ENCODE measurements around the gene HEG1.

DNA sequence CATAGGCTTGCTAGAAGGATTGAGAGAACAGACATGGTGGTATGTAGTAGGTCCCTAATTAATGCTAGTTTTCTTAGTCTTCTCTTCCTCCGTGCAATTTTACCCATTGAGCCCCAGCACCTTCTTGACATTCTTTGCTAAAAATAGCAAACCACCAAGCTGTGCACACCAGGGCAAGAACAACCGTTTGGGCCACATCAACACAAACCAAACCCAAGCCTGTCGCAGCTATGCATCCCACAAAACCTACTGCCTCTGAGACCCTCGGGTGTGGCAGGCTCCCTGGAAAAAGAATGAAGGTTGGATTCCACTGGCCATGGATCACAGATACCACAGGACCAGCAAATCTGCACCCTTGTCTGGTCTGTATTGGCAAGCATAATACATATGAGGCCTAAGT lies 27.1 kb downstream of the HEG1 start:
- TF ChIP-seq CTCF (IDR thresholded peaks at IDR 0.05; ENCODE audit: insufficient read depth, low read length, poor library complexity, severe bottlenecking) (no peak), EZH2phosphoT487 (conservative IDR thresholded peaks at IDR 0.05; ENCODE audit: low read length) (no peak)

Measured in SU-DHL-6 (cell line).